ENCODE data around the gene ENPP3. TPM values are rescaled to one million over a fixed set of nuclear protein-coding genes. Genes with fewer than 3 reads are reported as not detected.

The ENPP3 gene
- total and polyA plus RNA-seq, 12 donors: 0.07 to 0.33 (median 0.15) TPM; not detected in 3

GRCh38 chr6:131646249-131646670, 9.2 kb downstream of the ENPP3 start:
- Histone ChIP-seq H3K36me3 (no peaks in the 10 kb centered on the region), H3K27me3 (no peaks in the 10 kb centered on the region), H3K27ac (no peak overlapping the region), H3K4me3 (no peak overlapping the region), H3K9me3 (no peaks in the 10 kb centered on the region), H3K4me1 (no peaks in the 10 kb centered on the region)
- no peak for DNase-seq
- TF ChIP-seq, protein P1, sequence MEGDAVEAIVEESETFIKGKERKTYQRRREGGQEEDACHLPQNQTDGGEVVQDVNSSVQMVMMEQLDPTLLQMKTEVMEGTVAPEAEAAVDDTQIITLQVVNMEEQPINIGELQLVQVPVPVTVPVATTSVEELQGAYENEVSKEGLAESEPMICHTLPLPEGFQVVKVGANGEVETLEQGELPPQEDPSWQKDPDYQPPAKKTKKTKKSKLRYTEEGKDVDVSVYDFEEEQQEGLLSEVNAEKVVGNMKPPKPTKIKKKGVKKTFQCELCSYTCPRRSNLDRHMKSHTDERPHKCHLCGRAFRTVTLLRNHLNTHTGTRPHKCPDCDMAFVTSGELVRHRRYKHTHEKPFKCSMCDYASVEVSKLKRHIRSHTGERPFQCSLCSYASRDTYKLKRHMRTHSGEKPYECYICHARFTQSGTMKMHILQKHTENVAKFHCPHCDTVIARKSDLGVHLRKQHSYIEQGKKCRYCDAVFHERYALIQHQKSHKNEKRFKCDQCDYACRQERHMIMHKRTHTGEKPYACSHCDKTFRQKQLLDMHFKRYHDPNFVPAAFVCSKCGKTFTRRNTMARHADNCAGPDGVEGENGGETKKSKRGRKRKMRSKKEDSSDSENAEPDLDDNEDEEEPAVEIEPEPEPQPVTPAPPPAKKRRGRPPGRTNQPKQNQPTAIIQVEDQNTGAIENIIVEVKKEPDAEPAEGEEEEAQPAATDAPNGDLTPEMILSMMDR (IDR thresholded peaks at IDR 0.05): no peak
- intact Hi-C loops (cut with DNase I): no loop called here
- ATAC-seq: no peak

GRCh38 chr6:131651782-131652181, 14.7 kb downstream of the ENPP3 start:
- TF ChIP-seq, protein P1 (IDR thresholded peaks at IDR 0.05): no peak

DNA sequence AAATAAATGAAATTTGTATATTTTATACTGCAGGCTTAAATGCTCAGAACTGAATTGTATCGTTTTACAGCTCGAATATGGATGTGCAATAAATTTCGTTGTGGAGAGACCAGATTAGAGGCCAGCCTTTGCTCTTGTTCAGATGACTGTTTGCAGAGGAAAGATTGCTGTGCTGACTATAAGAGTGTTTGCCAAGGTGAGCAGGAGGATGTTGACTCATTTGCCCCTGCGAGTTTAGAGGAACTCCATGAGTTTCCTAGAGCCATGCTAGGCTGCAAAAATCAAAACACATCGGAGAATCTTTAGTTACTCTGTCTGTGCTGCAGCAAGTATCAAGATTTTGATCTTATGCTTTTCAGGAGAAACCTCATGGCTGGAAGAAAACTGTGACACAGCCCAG, 15.4 kb downstream of the ENPP3 start:
- Histone ChIP-seq H3K27ac (no peak overlapping the region), H3K27me3 (peaks cover 0 to 6% (median 0%) of the 10 kb centered on the region in 7 donors), H3K36me3 (no peaks in the 10 kb centered on the region), H3K4me1 (no peaks in the 10 kb centered on the region), H3K4me3 (no peak overlapping the region), H3K9me3 (no peaks in the 10 kb centered on the region)
- DNase-seq (no peak), ATAC-seq (no peak)
- 69 to 79% methylated on average over 5 of the region's 5 CpGs for WGBS, 2 donors
- intact Hi-C loops (cut with DNase I): no loop called here
- TF ChIP-seq, protein P1 (IDR thresholded peaks at IDR 0.05): no peak

More at GRCh38 chr6:131651782-131652181, 14.7 kb downstream of the ENPP3 start:
- Histone ChIP-seq H3K4me3 (no peak overlapping the region), H3K36me3 (no peaks in the 10 kb centered on the region), H3K9me3 (no peaks in the 10 kb centered on the region), H3K27me3 (peaks cover 0 to 6% (median 0%) of the 10 kb centered on the region in 7 donors), H3K27ac (no peak overlapping the region), H3K4me1 (no peaks in the 10 kb centered on the region)
- ATAC-seq: no peak
- no peak for DNase-seq
- intact Hi-C loops (cut with DNase I): no loop called here

DNA sequence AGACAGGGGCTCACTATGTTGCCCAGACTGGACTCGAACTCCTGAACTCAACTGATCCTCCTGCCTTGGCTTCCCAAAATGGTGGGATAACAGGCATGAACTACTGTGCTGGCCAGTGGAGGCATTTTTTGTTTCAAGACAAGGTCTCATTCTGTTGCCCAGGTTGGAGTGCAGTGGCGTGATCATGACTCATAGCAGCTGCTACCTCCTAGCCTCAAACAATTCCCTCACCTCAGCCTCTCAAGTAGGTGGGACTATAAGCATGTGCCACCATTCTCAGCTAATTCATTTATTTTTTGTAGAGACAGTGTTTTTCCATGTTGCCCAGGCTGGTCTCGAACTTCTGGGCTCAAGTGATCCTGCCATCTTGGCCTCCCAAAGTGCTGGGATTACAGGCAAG, 17.2 kb downstream of the ENPP3 start:
- DNase-seq (no peak), ATAC-seq (no peak)
- H3K9me3 ChIP-seq: no peaks in the 10 kb centered on the region
- no peak overlapping the region for H3K27ac ChIP-seq
- H3K36me3 ChIP-seq: no peaks in the 10 kb centered on the region
- WGBS, 2 donors: 86 to 92% methylated on average over 3 of the region's 3 CpGs
- H3K27me3 ChIP-seq: peaks cover 0 to 6% (median 0%) of the 10 kb centered on the region in 7 donors
- H3K4me1 ChIP-seq: no peaks in the 10 kb centered on the region
- no peak overlapping the region for H3K4me3 ChIP-seq
- TF ChIP-seq, protein P1 (IDR thresholded peaks at IDR 0.05): no peak
- intact Hi-C loops (cut with DNase I): no loop called here
